NB4 (cell line): ENCODE data around the gene FHIP1B.
"Not testable (repeated sequence)": the region's sequence is repeated elsewhere in the genome, so short reads cannot be mapped to it uniquely, and the experiment has no call there.

Experiments used
- CTCF ChIP-seq: IDR thresholded peaks from one replicate; pipeline ENCODE4 v1.5.1; 2012; ENCODE audit warnings: low read depth, low read length
- MAX ChIP-seq: IDR thresholded peaks from 2 replicates; pipeline ENCODE4 v1.6.1; 2011; ENCODE audit warnings: low read depth, low read length
- MYC ChIP-seq: IDR thresholded peaks from 2 replicates; pipeline ENCODE4 v1.6.1; 2011; ENCODE audit warnings: low read depth, low read length
- POLR2A ChIP-seq: IDR thresholded peaks from 2 replicates; pipeline ENCODE4 v1.6.1; 2011; ENCODE audit warnings: mild to moderate bottlenecking; ENCODE audit not compliant: insufficient read length; ENCODE audit errors: extremely low read depth

GRCh38 chr11:6248897-6249296 is 14.5 kb upstream of the FHIP1B start:
- TF ChIP-seq CTCF, POLR2A, MAX, MYC: not testable (repeated sequence)
